Spinal cord (tissue), 10 donors: ENCODE data around the gene PDXP. TPM values are rescaled to one million over a fixed set of nuclear protein-coding genes. Genes with fewer than 3 reads are reported as not detected.

Experiments used
- DNase-seq, 6 donors: peaks; one replicate each; pipeline versions ENCODE4 v3.0.0 to v3.0.0-alpha.2; 2013 to 2015; ENCODE audit warnings: low spot score in 6 of 6, low read depth in 4 of 6
- H3K27ac ChIP-seq: one replicate; pipeline ENCODE4 v1.5.1; 2013; ENCODE audit warnings: low read depth, low read length, control low read depth
- H3K27me3 ChIP-seq: one replicate; pipeline ENCODE4 v1.6.1; 2013; ENCODE audit warnings: low read length; ENCODE audit not compliant: control insufficient read depth, insufficient read depth
- H3K36me3 ChIP-seq: one replicate; pipeline ENCODE4 v1.6.1; 2013; ENCODE audit warnings: low read length; ENCODE audit not compliant: control insufficient read depth, insufficient read depth
- H3K4me1 ChIP-seq: one replicate; pipeline ENCODE4 v1.6.1; 2013; ENCODE audit warnings: low read length; ENCODE audit not compliant: control insufficient read depth, insufficient read depth
- H3K4me3 ChIP-seq: one replicate; pipeline ENCODE4 v1.5.1; 2013; ENCODE audit warnings: low read depth, low read length, control low read depth
- H3K9me3 ChIP-seq: one replicate; pipeline ENCODE4 v1.6.1; 2013; ENCODE audit warnings: low read length; ENCODE audit not compliant: control insufficient read depth, insufficient read depth
- WGBS: methylation state at CpG from one replicate; pipeline ENCODE4 v1.1.5; 2013; ENCODE audit warnings: missing lambda C conversion rate; ENCODE audit not compliant: insufficient coverage; 5-methylcytosine and 5-hydroxymethylcytosine counted together
- polyA plus RNA-seq, 2 donors: library from polyadenylated mRNA; unstranded; fragments of 120-200 nt; gene quantifications; one replicate each; pipeline ENCODE4 v1.2.1, GENCODE V29; 2013; ENCODE audit not compliant: insufficient read length in 2 of 2
- total RNA-seq, 2 donors: library from RNA; depleted of rRNA in 1 of 2; stranded (reverse); fragments of 120-200 nt in 1 of 2; fragments of >200 nt in 1 of 2; gene quantifications; one replicate each; pipeline versions ENCODE4 v1.2.3 to v1.2.4, GENCODE V29; 2013 to 2014
- donor health status: healthy.

The PDXP gene
- total and polyA plus RNA-seq, 4 donors, result 44.1 to 121 (median 81.1) TPM

- Histone ChIP-seq H3K27ac (no peak overlapping the region), H3K9me3 (no peaks in the 10 kb centered on the region), H3K36me3 (peaks cover 96% of the 10 kb centered on the region), H3K4me1 (peaks cover 6% of the 10 kb centered on the region), H3K4me3 (no peak overlapping the region), H3K27me3 (no peaks in the 10 kb centered on the region)
- WGBS, result 93% methylated on average over 3 of the region's 6 CpGs
- DNase-seq, result no peak
Measured at GRCh38 chr22:37618674-37619073, 39.8 kb upstream of the PDXP start.

- Histone ChIP-seq H3K27ac (no peak overlapping the region), H3K4me1 (peaks cover 18% of the 10 kb centered on the region), H3K4me3 (no peak overlapping the region), H3K9me3 (no peaks in the 10 kb centered on the region), H3K36me3 (peaks cover 95% of the 10 kb centered on the region), H3K27me3 (no peaks in the 10 kb centered on the region)
- no peak for DNase-seq
- 93% methylated on average over 6 of the region's 7 CpGs for WGBS
Measured at GRCh38 chr22:37619991-37620390, 38.5 kb upstream of the PDXP start.

- DNase-seq, result no peak
- Histone ChIP-seq H3K36me3 (peaks cover 97% of the 10 kb centered on the region), H3K4me3 (no peak overlapping the region), H3K27ac (no peak overlapping the region), H3K9me3 (no peaks in the 10 kb centered on the region), H3K4me1 (peaks cover 32% of the 10 kb centered on the region), H3K27me3 (no peaks in the 10 kb centered on the region)
- WGBS, result 93% methylated on average over 12 of the region's 12 CpGs
Measured at GRCh38 chr22:37621352-37621860, 37.1 kb upstream of the PDXP start.

- DNase-seq, result peak in 2 of 6 donors; percentile 66 to 78
- peak overlapping the region; percentile 17 for H3K27ac ChIP-seq
- 77% methylated on average over 19 of the region's 22 CpGs for WGBS
- H3K36me3 ChIP-seq, result peaks cover 94% of the 10 kb centered on the region
- no peaks in the 10 kb centered on the region for H3K9me3 ChIP-seq
- H3K4me1 ChIP-seq, result peaks cover 48% of the 10 kb centered on the region
- H3K27me3 ChIP-seq, result no peaks in the 10 kb centered on the region
- H3K4me3 ChIP-seq, result no peak overlapping the region
Measured at GRCh38 chr22:37623075-37624016, 35.2 kb upstream of the PDXP start.

GRCh38 chr22:37624017-37624365 lies 34.5 kb upstream of the PDXP start:
- 70% methylated on average over 6 of the region's 6 CpGs for WGBS
- H3K27ac ChIP-seq, result peak overlapping the region; percentile 17
- no peak overlapping the region for H3K4me3 ChIP-seq
- H3K4me1 ChIP-seq, result peaks cover 48% of the 10 kb centered on the region
- H3K27me3 ChIP-seq, result no peaks in the 10 kb centered on the region
- peaks cover 92% of the 10 kb centered on the region for H3K36me3 ChIP-seq
- H3K9me3 ChIP-seq, result no peaks in the 10 kb centered on the region
- DNase-seq, result no peak

- no peak overlapping the region for H3K4me3 ChIP-seq
- 90% methylated on average over 6 of the region's 7 CpGs for WGBS
- peaks cover 92% of the 10 kb centered on the region for H3K36me3 ChIP-seq
- peaks cover 48% of the 10 kb centered on the region for H3K4me1 ChIP-seq
- peak overlapping the region; percentile 17 for H3K27ac ChIP-seq
- no peaks in the 10 kb centered on the region for H3K9me3 ChIP-seq
- no peak for DNase-seq
- H3K27me3 ChIP-seq, result no peaks in the 10 kb centered on the region
Measured at GRCh38 chr22:37624876-37625275, 33.6 kb upstream of the PDXP start.

GRCh38 chr22:37625737-37626136 lies 32.8 kb upstream of the PDXP start:
- no peak overlapping the region for H3K4me3 ChIP-seq
- H3K27ac ChIP-seq, result peak overlapping the region; percentile 17
- WGBS, result 93% methylated on average over 11 of the region's 14 CpGs
- peaks cover 48% of the 10 kb centered on the region for H3K4me1 ChIP-seq
- H3K36me3 ChIP-seq, result peaks cover 92% of the 10 kb centered on the region
- H3K27me3 ChIP-seq, result no peaks in the 10 kb centered on the region
- no peak for DNase-seq
- no peaks in the 10 kb centered on the region for H3K9me3 ChIP-seq

- H3K27ac ChIP-seq, result peak overlapping the region; percentile 16
- H3K9me3 ChIP-seq, result no peaks in the 10 kb centered on the region
- no peak for DNase-seq
- peaks cover 92% of the 10 kb centered on the region for H3K36me3 ChIP-seq
- H3K27me3 ChIP-seq, result no peaks in the 10 kb centered on the region
- H3K4me1 ChIP-seq, result peaks cover 48% of the 10 kb centered on the region
- WGBS, result 78% methylated on average over 10 of the region's 11 CpGs
- no peak overlapping the region for H3K4me3 ChIP-seq
Measured at GRCh38 chr22:37626144-37626543, 32.4 kb upstream of the PDXP start.

GRCh38 chr22:37626556-37627075 lies 31.9 kb upstream of the PDXP start:
- H3K9me3 ChIP-seq, result no peaks in the 10 kb centered on the region
- no peak for DNase-seq
- no peak overlapping the region for H3K4me3 ChIP-seq
- H3K27me3 ChIP-seq, result no peaks in the 10 kb centered on the region
- peaks cover 51% of the 10 kb centered on the region for H3K4me1 ChIP-seq
- peak overlapping the region; percentile 57 for H3K27ac ChIP-seq
- H3K36me3 ChIP-seq, result peaks cover 92% of the 10 kb centered on the region
- 89% methylated on average over 12 of the region's 13 CpGs for WGBS
